GM12874 (cell line): ENCODE results near the gene APC2.

Source experiments
- TF ChIP-seq, protein P1 (sequence below): IDR thresholded peaks from 2 replicates; pipeline ENCODE4 v1.5.1; 2011; ENCODE audit warnings: low read depth, mild to moderate bottlenecking, control low read depth, low read length, moderate library complexity; ENCODE audit not compliant: insufficient read depth

APC2 gene

DNA sequence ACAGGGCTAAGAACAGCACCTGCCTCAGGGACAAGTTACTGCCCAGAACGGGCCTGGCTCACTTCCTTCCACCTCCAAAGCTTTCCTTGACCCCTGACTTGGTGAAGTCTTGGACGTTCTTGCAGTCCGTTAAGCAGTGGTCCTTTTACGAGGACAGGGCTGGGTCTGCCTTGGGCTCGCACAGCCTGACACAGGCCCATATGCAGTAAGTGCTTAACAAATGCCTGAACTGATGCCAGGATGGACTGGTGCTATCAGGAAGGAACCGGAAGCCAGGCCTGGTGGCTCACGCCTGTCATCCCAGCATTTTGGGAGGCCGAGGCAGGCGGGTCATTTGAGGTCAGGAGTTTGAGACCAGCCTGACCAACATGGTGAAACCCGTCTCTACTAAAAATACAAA is 72.1 kb downstream of the APC2 start:
- TF ChIP-seq, protein P1, sequence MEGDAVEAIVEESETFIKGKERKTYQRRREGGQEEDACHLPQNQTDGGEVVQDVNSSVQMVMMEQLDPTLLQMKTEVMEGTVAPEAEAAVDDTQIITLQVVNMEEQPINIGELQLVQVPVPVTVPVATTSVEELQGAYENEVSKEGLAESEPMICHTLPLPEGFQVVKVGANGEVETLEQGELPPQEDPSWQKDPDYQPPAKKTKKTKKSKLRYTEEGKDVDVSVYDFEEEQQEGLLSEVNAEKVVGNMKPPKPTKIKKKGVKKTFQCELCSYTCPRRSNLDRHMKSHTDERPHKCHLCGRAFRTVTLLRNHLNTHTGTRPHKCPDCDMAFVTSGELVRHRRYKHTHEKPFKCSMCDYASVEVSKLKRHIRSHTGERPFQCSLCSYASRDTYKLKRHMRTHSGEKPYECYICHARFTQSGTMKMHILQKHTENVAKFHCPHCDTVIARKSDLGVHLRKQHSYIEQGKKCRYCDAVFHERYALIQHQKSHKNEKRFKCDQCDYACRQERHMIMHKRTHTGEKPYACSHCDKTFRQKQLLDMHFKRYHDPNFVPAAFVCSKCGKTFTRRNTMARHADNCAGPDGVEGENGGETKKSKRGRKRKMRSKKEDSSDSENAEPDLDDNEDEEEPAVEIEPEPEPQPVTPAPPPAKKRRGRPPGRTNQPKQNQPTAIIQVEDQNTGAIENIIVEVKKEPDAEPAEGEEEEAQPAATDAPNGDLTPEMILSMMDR: no peak

DNA sequence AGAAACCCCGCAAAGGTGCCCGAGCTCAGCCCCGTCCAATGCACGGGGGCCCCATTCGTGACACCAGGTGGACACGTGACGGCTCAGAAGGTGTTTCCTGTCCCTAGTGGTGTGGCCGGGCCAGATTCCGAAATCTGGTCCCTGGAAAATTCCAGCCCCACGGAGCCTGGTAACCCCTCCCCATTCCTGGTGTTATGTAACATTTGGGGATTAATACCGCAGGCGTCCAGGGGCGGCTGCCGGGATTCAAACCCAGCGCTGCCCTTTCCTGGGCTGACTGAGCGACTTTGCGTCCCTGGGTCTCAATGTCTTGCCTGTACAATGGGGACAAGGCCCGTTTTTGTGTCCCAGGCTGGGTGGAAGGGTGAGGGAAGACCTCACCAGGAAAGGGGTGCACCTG is 72.9 kb downstream of the APC2 start:
- TF ChIP-seq, protein P1: no peak
